ENCODE measurements around the gene TNFRSF25.

The TNFRSF25 gene

DNA sequence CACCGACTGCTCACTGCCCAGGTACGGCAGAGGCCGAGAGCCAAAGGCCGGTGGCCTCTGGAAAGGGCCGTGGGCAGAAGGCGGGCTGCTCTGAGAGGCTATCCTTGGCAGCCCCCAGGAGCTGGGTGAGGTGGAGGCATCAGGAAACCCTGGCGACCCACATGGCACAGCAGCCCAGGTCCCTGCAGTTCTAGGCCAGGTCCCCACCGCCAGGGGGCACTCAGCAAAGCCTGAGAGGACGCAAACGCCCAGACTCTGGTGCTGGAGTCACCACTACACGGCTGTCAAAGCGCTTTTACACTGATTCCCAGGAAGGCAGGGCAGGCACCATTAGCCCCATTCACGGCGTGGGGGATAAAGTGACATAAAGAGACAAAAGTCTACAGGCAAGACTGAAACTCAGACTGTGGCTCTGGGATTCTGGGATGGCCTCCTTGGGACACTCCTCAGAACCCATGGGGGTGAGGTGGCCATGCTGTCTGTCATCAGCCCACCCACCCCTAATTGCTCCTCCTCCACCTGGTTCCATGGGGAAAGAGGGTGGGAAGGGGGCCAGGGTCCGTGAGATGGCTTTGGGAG lies 20.5 kb upstream of the TNFRSF25 start:
- peak; percentile 86 for DNase-seq

GRCh38 chr1:6485168-6486101 lies 19.5 kb upstream of the TNFRSF25 start:
- no peak for DNase-seq

DNA sequence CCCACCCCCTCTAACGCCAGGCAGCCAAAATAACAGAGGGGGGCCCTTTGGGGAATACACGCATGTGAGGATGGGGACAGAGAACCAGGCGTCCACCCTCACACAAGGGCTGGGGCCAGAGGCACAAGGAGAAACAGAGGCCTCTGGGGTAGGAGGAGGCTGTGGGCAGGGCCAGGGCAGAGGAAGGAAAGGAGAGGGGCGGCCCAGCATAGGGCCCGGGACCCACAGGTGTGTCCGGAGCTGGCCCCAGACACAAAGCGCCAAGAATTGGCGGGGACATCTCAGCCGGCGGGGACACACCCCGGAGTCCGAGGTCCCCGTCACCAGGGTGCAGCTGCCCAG lies 18.8 kb upstream of the TNFRSF25 start:
- no peak for DNase-seq

- DNase-seq = no peak
These were observed 17.8 kb upstream of the TNFRSF25 start for GRCh38 chr1:6483761-6484117.

DNA sequence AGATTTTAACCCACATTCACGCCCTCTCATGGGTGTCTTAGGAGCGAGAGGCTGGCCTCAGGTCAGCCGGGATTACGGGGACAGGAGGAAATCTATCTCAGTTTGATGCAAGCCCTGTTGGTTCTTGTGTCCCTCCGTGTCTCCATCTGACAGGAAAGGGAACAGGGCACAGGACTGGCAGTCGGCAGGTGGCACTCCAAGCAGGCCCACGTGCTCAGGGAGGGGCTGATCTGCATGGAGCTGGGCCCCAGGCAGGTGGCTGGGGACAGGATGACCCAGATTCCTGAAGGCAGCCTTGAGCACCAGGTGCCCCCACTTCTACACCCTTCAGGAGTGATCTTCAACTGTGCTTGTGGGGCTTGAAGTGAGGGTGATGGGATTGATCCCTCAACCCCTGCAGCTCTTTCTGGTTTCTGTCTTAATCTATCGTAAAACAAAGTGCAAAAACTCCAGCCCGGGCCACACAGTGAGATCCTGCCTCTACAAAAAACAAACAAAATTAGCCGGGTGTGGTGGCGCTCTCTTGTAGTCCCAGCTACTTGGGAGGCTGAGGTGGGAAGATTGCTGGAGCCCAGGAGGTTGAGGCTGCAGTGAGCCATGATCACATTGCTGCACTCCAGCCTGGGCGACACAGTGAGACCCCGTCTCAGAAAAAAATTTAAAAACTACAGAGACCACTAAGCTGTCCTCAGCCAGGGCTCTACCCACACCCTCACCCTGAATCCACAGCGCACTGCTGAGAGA lies 17.2 kb upstream of the TNFRSF25 start:
- DNase-seq = no peak

DNA sequence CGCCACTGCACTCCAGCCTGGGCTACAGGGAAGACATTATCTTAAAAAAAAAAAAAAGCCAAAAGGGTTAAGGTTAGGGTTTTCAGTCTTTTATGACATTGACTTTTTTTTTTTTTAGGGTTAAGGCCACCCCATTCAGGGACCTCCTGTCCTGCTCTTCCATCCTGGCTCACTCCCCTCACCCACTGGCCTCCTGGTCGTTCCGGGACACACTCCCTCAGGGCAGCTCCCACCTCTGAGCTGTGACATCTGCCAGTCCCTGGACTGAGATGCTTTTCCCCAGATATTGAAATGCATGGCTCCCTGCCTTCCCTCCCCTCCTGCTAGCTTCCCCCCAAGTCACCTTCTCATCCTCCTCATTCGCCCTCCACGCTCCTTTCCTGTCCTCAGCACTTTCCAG lies 15.8 kb upstream of the TNFRSF25 start:
- no peak for DNase-seq

GRCh38 chr1:6477039-6477820 lies 11.3 kb upstream of the TNFRSF25 start:
- DNase-seq = no peak

GRCh38 chr1:6476483-6476882 lies 10.5 kb upstream of the TNFRSF25 start:
- DNase-seq = no peak

DNA sequence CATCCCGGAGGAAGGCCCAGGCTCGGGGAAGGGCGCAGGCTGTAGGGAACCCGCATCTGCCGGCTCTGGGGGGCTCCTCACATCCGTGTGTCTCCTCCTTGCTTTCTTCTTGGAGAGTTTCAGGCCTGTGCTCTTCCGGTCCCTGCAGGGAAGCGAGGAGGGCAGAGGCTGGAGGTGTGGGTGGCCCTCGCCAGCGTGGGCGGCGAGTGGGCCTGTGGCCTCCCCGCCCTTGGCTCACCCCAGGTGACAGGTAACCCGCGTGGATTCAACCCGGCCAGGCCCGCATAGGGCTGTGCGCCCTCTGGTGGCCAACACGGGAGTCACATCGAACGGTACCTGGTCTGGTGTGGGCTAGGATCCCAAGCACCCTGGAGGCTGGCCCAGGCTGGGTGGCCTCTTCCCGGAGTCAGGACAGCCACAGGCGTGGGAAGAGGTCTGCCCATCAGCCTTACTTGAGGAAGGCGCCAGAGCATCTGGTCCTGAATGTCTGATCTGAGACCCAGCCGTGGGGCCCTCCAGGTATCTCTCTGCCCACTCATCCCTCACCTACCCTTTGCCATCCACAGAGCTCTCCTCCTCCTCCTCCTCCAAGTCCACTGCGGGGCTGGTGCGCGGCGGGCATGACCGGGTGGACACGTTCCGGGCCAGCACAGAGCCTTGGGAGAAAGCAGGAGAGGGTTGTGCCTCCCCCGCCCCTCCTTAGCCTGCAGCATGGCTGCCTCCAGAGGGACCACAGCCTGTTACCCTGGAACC lies 9.6 kb upstream of the TNFRSF25 start:
- DNase-seq = no peak

DNA sequence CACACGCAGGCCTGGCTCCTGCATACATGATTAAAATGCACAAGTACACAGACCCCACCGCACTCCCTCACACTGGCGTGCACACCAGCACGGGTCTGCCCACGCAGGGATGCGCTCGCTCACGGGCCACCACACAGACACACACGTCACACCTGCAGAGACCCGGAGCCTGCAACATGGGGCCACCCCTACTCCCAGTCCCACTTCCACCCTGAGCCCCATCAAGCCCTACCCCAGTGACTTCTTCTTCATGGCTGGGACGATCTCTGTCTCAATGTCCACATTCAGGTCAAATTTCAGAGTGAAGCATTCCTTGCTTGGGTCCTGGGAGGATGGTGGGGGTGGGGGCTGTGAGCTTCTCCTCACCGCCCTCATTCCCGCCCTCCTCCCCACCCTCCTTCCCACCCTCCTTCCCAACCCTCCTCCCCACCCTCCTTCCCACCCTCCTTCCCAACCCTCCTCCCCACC lies 8.9 kb upstream of the TNFRSF25 start:
- DNase-seq = no peak

- DNase-seq = no peak
These were observed 8.2 kb upstream of the TNFRSF25 start for GRCh38 chr1:6473974-6474814.

- DNase-seq = no peak
These were observed 7.2 kb upstream of the TNFRSF25 start for GRCh38 chr1:6473156-6473555.

DNA sequence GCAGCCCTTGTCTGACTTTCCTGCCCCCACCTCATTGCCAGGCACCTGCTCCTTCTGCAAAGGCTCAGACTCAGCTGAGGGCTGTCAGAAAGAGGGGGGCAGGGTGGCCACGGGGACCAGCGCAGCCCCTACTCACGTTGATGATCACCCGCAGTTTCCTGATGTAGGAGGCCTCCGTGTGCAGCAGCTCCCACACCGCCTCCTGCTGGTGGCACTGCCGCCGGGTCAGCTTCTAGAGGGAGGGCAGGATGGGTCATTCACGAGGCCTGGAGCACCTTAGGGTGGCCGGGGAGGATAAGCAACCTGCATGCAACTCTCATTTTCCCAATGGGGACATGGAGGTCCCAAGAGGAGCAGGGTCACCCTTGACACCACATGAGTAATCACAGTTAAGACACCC lies 6.4 kb upstream of the TNFRSF25 start:
- no peak for DNase-seq

DNA sequence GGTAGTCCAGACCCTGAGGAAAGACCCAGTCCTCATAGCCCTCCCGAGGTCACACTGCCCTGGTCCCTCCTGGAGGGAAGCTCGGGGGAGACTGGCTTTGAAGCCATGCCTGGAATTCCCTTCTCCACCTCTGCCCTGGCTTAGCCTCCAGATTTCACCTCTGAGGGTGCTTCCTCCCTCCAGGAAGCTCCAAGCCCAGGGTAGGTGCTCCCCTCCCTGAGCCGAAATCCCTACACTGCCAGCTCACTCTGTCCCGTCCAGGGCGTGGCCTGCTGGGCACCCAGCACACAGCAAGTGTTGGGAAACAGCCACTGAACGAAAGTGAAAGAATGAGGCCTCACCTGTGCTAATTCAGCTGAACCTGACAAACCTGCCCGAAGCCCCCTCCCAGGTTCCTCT lies 6.0 kb upstream of the TNFRSF25 start:
- DNase-seq = no peak

DNA sequence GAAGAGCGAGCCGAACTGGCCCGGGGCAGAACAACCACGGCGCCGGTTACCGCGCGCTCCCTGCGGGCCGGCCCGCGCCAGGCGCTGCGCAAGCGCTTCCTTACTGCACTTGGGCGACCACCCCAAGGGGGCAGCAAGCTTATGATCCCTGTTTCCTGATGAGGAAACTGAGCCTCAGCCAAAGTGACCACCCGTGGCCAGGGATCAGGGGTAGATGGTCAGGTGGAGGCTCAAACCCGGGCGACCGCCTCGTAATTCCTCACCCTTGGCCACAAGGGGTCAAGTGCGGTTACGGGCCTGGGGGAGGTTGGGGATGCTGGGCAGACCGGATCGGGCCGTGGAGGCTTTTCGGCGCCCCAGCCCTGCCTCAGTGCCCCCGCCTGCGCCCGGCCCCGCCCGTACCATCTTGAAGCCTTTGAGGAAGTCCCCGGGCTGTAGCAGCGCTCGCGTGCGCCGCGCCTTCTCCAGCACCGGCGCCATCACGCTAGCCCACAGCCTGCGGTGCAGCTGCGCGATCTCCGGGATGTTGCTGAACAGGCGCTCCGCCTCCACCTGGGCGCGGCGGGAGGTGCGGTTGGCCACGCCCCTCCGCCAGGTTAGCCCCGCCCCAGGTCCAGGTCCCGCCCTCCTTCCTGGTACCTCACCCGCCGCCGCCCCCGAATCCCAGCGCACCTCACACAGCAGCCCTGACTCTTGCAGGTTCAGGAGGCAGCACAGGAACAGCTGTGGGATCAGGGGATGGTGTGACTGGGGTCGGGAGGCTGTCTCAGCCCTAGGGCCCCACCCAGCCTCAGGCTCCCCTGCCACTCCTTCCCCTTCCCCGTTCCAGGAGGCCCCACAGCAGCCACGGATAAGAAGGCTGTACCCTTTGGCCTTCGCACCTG lies 5.4 kb upstream of the TNFRSF25 start:
- DNase-seq = no peak

GRCh38 chr1:6470132-6471085 lies 4.4 kb upstream of the TNFRSF25 start:
- DNase-seq = no peak

DNA sequence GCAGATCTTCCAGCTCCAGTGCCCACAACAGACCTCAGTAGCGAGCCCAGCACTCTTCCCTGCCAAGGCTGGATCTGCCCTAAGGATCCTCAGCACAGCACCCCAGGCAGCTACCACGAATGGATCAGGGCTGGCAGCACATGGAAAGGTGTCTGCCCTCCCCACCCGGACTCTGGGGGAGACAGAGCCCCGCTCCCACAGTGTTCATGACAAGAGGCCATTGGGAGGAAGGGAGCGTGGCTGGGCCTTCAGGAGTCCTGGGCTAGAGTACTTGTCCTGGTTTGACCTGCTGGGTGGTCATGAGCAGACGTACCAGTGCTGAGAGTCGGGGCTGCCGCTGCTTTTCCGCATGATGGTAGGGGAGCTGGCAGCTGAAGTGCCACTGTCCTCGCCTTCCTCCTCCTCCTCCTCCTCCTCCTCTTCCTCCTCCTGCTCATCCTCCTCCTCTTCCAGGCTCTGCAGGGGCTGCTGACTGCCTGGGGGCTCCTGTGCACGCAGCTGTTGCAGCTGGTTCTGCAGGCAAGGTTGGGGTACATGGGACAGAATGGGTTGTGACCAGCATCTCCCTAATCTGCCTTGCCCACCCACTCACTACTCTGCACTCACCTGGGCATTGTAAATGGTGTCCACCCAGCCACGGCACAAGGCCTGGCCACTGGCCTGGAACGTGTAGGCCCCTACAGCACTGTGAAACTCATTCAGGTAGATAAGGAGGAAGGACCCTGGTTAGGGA lies 2.9 kb upstream of the TNFRSF25 start:
- no peak for DNase-seq
